KG1 (cell line): ENCODE data around the gene RIOK3.
"Not testable (repeated sequence)": the region's sequence is repeated elsewhere in the genome, so short reads cannot be mapped to it uniquely, and the experiment has no call there.

Experiments
- DNase-seq: peaks from one replicate; lab custom pipeline; 2025; lab: John Stamatoyannopoulos, UW

Gene RIOK3

GRCh38 chr18:23495723-23496440 lies 42.8 kb downstream of the RIOK3 start:
- DNase-seq, result no peak

GRCh38 chr18:23498117-23498516 lies 45.0 kb downstream of the RIOK3 start:
- peak; percentile 30 for DNase-seq

GRCh38 chr18:23498877-23499276 lies 45.8 kb downstream of the RIOK3 start:
- DNase-seq, result peak; percentile 65

GRCh38 chr18:23499291-23499781 lies 46.2 kb downstream of the RIOK3 start:
- no peak for DNase-seq

- no peak for DNase-seq
Observed at GRCh38 chr18:23501626-23502025, 48.5 kb downstream of the RIOK3 start.

GRCh38 chr18:23502516-23503037 lies 49.5 kb downstream of the RIOK3 start:
- DNase-seq, result no peak

- peak; percentile 90 for DNase-seq
Observed at GRCh38 chr18:23503038-23503962, 50.2 kb downstream of the RIOK3 start, which contains the start of gene RMC1. TSS of gene RMC1 (plus strand) at chr18:23503511. CDS start at chr18:23503619, 108 bp downstream.

- DNase-seq, result no peak
Observed at GRCh38 chr18:23503963-23504344, 50.9 kb downstream of the RIOK3 start.

GRCh38 chr18:23504720-23505119 lies 51.6 kb downstream of the RIOK3 start:
- DNase-seq, result no peak

GRCh38 chr18:23506393-23506792 lies 53.3 kb downstream of the RIOK3 start:
- no peak for DNase-seq

- DNase-seq, result not testable (repeated sequence)
Observed at GRCh38 chr18:23510923-23511322, 57.8 kb downstream of the RIOK3 start.

GRCh38 chr18:23512216-23512615 lies 59.1 kb downstream of the RIOK3 start:
- DNase-seq, result not testable (repeated sequence)

- DNase-seq, result no peak
Observed at GRCh38 chr18:23512641-23513040, 59.6 kb downstream of the RIOK3 start.

GRCh38 chr18:23515911-23516546 lies 62.9 kb downstream of the RIOK3 start:
- peak; percentile 51 for DNase-seq

- no peak for DNase-seq
Observed at GRCh38 chr18:23519734-23520133, 66.6 kb downstream of the RIOK3 start.

GRCh38 chr18:23521271-23521670 lies 68.2 kb downstream of the RIOK3 start:
- no peak for DNase-seq

- DNase-seq, result no peak
Observed at GRCh38 chr18:23521907-23522306, 68.8 kb downstream of the RIOK3 start.

GRCh38 chr18:23523429-23524212 lies 70.5 kb downstream of the RIOK3 start:
- DNase-seq, result no peak

- no peak for DNase-seq
Observed at GRCh38 chr18:23524213-23524707, 71.2 kb downstream of the RIOK3 start.

GRCh38 chr18:23526501-23527063 lies 73.5 kb downstream of the RIOK3 start:
- DNase-seq, result no peak
